ENCODE data around the gene CCM2L.

The CCM2L gene

DNA sequence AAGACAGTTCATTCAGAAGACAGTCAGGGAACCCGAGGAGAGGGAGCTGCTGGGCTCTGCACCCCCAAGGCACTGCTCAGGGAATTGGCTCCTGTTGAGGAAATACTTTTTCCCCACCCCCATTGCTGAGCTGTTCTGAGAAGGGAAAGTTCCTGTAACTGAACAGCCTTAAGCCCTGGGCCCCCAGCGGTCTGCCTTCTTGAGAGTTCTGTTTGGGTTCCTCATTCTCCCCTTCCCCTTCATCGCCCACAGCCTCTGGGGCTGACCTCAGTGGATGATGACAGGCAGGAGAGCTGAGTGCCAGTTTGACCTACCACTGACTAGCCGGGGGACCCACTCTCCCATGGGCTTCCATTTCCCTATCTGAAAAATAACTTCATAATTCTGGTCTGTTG is 52.5 kb downstream of the CCM2L start:
- no peak for DNase-seq

DNA sequence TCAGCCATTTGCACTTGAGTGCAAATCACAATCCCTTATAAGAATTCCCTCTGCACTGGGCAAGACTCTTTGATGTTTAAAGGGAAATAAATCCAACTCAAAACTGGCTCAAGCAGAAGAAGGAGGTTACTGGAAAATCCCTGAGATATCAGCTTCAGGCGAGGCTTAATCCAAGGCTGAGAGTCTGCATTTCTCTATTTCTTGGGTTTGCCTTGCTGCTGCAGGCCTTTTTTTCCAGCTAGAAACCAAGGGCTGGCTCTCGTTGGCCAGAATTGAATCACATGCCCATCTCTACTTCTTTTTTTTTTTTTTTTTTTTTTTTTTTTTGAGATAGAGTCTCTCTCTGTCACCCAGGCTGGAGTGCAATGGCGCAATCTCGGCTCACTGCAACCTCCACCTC is 53.5 kb downstream of the CCM2L start:
- DNase-seq, result no peak

DNA sequence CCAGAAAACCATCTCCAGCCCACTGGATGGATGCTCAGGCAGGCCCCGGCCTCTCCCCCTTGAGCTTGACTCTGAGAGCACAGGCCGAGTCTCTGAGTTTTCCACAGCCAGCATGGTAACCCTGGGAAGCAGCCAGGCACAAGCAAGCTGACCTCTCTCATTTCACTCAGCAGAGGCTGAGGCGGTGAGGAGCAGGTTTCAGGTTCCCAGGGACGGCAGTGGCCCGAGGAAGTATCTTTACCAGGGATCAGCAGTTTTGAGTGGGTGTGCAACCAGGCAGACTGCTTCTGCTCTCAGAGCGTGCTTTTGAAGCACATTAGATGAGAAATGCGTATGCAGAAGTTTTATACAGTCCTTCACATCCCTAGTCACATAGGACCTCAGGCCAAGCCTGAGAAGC is 54.4 kb downstream of the CCM2L start:
- no peak for DNase-seq

DNA sequence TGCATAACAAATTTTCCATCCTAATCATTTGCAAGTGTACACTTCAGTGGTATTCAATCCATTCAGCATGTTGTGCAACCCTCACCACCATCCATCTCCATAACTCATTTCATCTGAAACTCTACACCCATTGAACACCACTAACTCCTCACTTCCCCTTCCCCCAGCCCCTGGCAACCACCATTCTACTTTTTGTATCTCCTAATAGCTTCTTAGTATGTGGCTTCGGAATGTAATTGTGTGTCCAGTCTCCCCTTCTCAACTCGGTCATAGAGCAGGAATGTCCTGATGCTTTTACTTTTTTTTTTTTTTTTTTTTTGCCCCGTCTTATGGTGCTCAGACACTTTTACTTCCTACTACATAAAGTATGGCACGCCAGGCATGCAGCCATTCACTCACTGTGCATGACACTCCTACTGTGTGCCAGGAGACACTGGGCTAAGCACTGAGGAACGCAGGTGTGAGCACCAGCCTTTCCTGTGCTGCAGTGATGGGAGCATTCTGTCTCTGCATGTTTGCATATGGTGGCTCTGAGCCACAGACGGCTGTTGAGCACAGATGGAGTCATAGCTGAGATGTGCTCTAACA is 57.1 kb downstream of the CCM2L start:
- DNase-seq, result no peak

DNA sequence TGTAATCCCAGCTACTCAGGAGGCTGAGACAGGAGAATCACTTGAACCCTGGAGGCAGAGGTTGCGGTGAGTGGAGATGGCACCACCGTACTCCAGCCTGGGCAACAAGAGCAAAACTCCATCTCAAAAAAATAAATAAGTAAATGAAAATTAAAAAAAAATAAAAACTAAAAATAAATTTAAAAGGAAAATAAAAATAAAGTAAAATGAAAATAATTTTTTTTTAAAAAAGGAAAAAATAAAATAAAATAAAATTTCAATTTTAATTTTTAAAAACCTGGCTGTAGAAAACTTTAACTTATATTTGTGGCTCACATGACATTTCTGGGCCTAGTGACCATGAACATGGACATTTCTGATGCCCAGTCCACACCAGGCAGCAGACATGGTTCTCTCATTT is 57.9 kb downstream of the CCM2L start:
- no peak for DNase-seq

DNA sequence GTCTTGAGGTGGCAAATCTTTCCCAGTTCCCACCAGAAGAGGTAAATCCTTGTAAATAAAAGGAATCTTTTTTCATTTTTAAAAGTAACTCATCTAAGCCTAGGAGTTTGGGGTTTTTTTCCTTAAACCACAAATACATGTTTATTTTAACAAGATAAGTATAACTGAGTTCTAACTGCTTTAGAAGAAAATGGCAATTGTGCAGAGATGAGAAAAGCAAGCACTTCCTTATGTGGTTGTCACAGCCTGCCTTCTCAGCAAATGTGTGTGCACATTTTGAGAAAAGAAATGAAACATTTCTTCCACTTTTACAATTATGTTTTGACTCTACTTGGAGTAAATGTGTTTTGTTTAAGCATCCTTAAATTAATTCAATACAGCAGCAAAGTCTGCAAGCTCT is 59.5 kb downstream of the CCM2L start:
- DNase-seq, result no peak

DNA sequence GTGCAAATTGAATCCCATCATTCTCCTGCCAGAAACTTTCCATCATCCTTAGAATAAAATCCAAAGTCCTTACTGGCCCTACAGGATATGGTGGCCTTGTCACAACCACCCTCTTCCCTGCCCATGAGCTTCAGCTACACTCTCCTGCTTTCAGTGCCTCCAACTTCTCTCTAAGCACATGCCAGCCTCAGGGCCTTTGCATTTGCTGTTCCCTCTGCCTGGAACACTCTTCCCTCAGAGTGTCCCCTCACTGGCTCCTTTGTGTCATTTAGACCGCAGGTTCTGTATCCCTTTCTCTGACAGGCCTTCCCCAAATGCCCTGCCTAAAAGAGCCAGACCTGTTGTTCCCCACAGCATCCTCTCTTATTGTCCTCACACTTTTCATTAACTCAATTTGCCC is 60.0 kb downstream of the CCM2L start:
- no peak for DNase-seq

DNA sequence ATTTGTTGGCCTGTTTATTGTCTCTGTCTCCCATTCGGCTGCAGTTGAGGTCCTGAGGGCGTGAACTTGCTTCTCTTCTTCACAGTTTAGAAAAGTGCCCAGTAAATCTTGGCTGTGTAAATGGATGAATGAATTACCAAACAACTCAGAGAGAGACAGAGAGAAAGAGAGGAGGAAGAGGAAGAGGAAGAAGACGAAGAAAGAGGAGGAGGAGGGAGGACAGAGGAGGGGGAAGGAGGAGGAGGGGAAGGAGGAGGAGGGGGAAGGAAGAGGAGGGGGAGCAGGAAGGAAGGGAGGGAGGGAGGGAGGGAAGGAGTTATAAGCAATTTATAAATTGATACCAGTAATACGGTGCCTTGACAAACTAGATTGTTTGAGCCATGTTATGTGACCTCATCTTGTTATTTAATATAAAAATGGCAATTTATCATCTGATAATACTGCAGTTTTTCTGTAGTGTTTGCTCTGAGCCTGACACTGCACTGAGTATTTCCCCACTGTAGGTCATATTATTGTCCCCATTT is 60.5 kb downstream of the CCM2L start:
- DNase-seq, result no peak

DNA sequence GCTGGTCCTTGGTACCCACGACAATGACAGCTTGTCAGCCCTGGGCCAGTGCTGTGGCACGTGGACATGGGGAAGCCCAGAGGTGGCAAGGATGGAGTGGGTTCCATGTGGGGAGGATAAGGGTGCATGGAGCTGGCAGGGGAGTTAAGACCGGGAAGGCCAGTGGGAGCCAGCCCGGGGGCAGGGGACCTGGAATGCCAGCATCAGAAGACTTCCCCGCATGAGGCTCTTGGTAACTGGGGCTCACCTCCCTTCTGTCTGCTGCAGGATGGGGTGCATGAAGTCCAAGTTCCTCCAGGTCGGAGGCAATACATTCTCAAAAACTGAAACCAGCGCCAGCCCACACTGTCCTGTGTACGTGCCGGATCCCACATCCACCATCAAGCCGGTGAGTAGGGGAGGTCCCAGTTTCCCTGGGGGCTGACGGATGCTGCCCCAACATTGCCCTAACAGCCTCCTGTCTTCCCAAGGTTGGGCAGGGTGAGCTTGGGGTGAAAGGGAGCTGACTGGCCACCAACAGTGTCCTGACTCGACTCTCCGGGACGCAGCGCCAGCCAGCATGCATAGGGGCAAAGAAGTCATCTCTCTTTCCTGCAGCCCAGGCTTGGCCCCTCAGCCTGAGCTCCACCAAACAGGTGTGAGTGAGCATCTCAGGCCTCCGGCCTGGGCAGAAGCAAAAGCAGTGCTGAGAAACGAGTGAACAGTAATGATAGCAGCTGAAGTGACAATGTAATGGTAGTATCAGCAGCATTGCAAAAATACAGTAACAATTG is 61.3 kb downstream of the CCM2L start:
- no peak for DNase-seq

DNA sequence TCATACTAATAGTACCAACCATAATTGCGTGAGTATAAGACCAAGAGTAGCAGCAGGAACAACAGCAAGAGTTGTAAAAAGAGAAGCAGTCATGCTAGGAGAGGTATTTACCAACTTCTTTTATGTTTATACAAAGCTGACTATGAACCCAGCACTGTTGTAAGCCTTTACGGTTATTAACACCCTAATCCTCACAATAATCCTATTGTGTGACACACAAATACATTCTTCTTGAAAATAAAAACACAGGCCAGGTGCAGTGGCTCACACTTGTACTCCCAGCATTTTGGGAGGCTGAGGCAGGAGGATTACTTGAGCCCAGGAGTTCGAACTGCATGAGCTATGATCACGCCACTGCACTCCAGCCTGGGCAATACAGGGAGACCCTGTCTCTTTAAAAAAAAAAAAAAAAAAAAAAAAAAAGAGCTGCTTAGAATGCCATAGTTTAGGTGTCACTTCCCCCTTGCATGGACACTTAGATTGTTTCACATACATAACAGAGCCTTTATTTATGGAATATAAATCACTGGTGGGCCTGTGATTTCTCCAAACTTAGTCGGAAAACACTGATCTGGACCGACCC is 62.0 kb downstream of the CCM2L start:
- no peak for DNase-seq

DNA sequence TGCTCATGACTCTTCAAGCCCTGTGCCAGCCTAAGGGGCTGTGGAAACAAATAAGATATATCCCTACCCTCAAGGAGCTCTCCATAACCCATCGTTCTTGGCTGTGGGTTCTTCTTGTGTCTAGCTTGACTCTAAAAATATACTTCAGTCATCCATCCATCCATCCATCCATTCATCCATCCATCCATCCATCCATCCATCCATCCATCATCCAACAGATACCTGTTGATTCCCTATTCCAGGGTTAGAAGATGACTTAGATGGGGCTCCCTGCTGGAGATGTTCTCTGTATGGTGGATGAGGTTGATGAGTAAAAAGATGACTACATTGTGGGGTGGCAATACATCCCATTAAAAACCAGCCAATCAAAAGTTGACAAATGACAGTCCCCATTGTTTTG is 65.3 kb downstream of the CCM2L start:
- DNase-seq, result no peak

DNA sequence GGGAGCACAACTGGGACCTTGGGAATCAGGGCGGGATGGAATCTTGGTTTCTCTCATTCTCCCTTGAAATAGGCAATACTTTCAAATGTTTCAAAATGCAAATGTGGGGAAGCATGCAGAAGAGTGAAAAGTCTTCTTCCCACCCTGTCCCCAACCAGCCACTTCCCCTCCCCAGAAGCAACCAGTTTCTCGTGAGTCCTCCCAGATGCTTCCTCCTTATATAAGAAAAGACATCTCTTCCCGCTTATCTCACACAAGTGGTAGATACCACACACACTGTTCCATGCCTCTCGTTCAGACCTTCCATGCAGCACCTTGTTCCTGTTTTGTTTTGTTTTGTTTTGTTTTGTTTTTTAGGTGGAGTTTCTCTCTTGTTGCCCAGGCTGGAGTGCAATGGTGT is 67.0 kb downstream of the CCM2L start:
- no peak for DNase-seq

DNA sequence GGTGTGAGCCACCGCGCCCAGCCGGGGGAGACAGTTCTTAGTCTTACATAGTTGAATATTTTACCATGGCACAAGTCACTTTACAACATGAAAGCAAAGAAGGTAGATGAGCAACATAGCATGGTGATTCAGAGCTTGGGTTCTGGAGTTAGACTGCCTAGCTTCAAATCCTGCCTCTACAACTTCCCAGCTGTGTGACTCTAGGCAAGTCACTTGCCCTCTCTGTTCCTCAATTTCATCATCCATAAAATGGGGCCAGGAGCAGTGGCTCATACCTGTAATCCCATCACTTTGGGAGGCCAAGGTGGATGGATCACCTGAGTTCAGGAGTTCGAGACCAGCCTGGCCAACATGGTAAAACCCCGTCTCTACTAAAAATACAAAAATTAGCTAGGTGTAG is 68.1 kb downstream of the CCM2L start:
- DNase-seq, result no peak

DNA sequence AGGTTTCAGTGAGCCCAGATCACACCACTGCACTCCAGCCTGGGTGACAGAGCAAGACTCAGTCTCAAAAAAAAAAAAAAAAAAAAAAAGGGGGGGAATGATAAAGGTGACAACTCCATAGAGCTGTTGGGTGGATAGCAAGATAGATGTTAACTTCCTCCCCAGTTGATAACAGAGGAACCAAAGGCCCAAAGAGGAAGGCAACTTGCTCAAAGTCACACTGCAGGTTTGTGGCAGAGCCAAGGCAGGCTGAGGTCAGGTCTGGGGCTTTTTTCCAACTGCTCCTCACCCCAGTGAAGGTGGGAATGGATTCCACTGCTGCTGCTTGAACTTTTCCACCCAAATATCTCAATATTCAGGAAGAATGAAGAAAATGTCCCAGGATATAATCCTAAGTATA is 68.6 kb downstream of the CCM2L start:
- DNase-seq, result no peak

DNA sequence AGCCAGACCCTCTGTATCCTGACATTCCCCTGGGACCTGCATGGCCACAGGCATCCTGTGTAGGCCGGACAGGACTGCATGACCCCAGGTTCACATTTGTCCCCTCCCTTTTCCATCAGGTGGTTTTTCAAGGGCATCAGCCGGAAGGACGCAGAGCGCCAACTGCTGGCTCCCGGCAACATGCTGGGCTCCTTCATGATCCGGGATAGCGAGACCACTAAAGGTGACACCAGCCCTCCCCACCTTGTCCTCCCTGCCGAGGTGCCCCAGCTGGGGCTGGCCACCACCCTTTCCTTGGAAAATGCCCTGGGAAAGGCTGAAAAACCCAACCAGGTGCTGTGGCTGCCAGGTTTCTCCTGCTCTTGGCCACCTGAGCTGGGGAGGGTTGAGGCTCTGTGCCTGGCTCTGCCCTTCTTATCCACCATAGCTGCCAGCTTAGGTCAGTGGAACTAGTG is 69.4 kb downstream of the CCM2L start:
- no peak for DNase-seq

DNA sequence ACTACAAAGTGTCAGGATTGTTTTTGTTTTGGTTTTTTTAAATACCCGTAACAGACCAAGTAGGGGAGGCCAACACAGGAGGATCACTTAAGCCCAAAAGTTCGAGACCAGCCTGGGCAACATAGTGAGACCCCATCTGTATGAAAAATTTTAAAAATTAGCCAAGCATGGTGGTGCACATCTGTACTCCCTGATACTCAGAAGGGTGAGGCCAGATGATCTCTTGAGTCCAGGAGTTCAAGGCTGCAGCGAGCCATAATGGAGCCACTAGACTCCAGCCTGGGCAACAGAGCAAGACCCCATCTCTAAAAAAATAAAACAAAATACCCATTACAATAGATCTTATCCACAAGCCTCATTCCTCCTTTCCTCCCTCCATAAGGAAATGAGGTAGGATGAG is 70.5 kb downstream of the CCM2L start:
- DNase-seq, result no peak
